CD4-positive, alpha-beta T cell treated with Interleukin-6 at 100 ng/mL for 8 hours (primary cell): ENCODE results near the gene DSCAML1.

Source experiments
- DNase-seq: peaks from one replicate; pipeline ENCODE4 v3.0.0-alpha.2; 2020; ENCODE audit warnings: mixed read lengths, low spot score

The DSCAML1 gene

DNA sequence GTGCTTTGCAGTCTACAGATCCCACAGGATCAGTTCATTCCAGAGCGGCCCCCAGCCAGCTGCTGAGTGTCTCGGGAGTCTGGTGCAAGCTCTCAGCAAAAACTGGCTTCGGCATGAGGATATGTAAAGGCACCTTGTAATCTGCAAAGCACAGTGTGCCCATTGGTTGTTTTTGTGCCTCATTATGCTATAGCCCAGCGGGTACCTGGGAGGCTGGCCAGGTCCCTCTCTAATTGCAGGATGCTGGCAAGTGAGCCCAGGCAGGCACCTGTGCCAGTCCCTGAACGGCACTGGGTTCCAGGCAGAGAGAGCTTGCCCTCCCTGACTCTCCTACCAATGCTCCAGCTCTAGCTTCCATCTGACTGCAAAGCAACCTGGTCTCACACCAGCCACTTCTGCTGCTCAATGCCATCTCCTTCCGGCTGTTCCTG lies 128.7 kb downstream of the DSCAML1 start:
- no peak for DNase-seq

- no peak for DNase-seq
Measured at GRCh38 chr11:117664897-117665296, 132.1 kb downstream of the DSCAML1 start.

- DNase-seq, result no peak
Measured at GRCh38 chr11:117663821-117664220, 133.2 kb downstream of the DSCAML1 start.

DNA sequence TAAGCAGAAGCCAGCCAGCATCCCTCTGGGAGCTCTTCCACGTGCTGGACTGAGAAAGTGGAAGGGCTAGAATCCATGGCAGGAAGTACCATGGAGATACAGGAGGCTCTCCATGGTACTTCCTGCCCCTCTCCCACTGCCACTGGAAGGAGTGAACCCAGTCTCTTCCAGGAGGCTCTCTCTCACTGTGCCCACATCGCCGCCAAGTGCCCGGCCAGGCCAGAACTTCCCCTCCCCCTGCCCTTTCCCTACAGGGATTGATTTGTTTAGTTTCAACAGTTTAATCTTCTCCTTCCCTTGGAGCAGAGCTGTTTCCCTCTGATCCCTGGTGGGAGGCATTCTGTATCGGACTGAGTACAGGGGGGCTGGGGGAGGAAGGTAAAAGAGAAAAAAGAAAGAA lies 133.6 kb downstream of the DSCAML1 start:
- no peak for DNase-seq

GRCh38 chr11:117662671-117663269 lies 134.2 kb downstream of the DSCAML1 start:
- DNase-seq, result no peak

DNA sequence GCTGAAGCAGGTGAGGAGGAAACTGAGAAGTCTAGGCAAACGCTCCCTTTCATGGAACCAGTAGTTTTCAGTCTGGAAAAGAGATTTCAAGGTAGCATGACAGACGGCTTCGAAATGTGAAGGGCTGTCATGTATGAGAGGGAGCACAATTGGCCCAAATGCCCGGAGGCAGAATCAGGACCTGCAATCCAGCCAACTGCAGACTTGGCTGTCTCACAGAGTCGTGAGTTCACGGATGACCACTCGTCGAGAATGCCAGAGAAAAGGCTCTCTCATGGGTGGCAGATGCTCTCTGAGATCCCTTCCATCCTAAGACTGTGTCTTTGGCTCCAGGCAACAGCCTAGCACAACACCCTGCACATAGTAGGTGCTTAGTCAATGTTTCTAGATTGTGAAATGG lies 134.8 kb downstream of the DSCAML1 start:
- DNase-seq, result no peak

DNA sequence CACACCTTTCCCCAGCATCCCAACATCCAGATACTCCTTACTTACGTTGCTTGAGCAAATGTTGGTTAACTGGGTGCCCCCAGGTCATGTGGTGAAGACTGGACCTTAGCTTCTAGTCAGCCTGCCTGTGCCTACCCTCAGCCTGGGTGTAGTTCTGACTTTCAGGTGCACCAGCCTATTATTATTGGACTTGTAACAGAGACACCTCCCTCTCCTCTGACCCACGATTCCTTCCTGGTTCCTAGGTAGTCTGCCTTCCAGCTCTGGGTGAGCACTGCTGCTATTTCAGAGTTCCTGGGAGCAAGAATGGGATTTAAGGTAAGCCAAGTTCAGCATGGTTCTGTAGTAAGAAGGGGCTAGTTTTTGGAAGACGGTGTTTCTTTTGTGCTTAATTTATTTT lies 138.2 kb downstream of the DSCAML1 start:
- DNase-seq, result no peak

- DNase-seq, result no peak
Measured at GRCh38 chr11:117657794-117658193, 139.2 kb downstream of the DSCAML1 start.

- no peak for DNase-seq
Measured at GRCh38 chr11:117654281-117655255, 142.4 kb downstream of the DSCAML1 start.

- DNase-seq, result no peak
Measured at GRCh38 chr11:117652521-117652920, 144.5 kb downstream of the DSCAML1 start.

DNA sequence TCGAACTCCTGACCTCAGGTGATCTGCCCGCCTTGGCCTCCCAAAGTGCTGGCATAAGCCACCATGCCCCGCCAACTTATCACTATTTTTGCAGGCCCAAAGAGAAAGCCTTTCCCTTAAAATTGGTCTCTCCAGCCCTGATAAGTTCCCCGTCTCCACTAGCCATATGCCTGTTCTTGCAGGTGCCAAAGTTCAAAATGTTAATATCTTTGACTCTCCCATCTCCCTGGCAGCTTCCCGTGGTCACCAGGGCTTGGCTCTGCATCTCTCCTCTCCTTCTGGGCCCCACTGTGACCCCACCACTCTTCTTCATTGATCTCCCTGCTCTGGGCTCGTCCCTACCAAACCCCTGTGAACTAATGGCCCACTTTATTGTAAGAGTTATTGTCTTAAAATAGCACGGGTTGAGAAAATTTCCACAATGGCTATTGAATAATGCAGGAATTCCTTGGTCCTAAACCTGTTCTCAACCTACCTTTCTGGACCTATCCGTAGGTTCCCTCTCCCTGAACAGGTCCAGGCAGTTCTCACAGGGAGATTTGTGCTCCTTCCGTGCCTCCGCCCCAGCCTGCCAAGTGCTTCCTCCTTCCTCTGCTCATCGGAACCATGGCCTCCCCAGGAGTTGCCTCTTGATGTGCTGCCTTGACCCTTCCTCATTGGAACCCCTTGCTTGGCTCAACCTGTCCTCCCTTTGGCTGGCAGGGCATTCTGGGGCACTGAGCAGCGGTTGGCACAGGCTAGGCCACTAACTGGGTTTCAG lies 147.5 kb downstream of the DSCAML1 start:
- DNase-seq, result no peak

DNA sequence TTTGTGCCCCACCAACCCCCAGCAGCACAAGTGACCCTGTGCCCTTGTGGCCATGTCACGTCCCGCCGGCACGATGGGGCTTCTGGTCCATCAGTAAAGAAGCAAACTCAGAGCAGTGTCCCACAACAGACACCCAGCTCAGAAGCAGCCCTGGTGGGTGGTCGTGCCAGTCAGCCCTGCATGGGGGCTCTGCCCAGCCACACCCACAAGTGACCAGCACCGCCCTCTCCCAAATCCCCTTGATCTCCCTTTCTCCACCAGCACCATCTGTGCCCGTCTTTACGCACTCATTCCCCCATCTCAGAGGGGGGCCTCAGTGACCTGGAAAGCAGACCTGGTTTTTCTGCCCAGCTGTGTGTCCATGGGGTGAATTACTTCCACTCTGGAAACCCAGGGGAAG lies 149.1 kb downstream of the DSCAML1 start:
- DNase-seq, result no peak

DNA sequence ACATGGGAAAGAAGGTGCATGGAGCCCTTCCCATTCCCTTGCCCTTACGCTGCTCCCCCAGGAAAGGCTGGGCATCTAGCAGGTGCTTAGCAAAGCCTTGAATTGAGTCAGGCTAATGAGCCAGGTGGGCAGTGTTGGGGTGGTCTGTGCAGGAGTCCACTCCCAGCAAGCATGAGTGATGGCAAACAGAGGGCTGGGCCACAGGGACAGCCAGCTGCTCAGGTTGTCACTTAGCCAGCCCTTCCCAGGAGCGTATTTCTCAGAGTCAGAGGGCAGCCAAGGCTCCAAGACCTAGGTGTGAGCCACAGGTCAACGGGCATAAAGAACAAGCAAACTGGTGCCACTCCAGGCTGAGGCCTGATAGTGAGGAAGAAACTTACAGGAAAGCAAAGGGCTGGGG lies 149.8 kb downstream of the DSCAML1 start:
- DNase-seq, result no peak

DNA sequence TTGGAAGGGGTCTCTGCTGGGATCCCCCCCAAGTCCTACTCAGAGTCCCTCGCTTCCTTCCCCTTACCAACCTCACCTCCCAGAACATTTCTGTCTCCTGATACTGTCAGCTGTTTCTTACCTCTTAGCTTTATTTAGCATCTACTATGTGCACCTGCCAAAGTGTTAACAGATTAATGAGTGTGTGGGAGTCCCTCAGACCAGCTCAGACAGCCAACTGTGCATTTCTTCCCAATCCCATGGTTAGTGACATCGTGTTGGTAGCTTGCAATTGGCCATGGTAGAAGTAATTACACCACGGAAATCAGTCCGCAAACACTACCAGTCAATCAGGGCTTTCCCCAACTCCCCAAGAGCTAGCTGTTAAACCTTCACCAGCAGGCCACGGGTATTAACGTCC lies 150.6 kb downstream of the DSCAML1 start:
- DNase-seq, result no peak

DNA sequence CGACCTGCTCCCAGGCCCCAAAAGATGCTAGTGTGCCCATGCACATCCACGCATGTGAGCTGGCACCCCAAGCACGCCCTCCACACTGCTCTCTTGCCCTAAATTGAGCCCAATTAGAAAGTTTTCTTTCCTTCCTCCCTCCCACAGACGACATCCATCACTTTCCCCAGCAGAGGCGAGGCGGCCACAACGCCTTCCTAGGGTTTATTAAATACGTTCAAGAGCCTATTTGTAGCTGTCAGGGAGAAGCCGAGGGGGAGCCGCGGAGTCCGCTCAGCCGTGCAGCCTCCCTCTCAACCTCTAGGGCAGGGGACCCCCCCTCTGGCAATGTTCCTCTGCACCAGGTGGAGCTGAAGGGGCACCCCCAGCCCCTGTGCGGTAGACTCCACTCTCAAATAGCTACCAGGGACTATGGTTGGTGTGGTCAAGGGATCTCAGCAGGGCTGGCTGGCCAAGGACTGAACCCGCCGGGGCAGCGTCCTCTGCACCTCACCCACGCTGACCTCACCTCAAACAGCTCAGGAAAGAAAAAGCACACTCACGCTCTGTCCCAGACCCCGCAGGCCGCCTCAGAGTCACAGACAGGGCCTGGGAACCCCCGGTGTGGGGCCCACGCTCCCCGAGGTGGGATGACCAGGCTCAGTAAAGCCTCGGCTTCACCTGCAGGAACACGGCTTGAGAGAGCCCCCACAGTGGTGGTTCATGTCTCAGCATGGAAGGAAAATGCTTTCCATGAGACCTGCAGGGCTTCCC lies 152.4 kb downstream of the DSCAML1 start:
- no peak for DNase-seq

DNA sequence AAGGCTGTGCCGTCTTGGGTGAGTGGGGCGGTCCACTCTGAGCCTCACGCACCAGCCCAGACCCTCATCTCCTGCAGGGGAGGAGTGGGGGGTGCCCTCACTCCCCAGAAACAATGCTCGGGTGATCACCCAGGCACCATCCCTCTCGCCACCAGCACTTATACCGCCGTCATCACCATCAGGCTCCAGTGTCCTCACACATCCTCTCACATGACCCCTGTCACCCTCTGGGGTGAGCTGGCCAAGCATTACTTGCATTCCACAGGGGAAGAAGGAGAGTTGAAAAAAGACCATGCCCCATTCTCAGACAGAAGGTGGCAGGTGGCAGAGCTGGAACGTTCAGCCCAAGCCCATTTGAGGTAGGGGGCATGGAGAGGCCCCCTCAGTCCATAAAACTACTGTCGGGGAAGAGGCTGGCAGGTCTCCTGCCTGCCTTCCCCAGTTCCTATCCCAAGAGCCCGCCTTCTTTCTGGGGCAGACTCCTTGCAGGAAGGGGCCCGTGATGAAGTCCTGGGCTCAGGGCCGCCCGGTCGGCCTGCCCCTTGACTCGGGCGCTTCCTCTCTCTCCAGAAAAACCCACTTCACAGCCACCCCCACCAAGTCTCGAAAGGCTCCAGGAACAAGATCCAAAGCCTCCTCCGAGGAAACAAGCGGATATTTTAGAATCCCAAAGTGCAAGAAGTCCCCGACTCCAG lies 153.3 kb downstream of the DSCAML1 start:
- DNase-seq, result no peak

DNA sequence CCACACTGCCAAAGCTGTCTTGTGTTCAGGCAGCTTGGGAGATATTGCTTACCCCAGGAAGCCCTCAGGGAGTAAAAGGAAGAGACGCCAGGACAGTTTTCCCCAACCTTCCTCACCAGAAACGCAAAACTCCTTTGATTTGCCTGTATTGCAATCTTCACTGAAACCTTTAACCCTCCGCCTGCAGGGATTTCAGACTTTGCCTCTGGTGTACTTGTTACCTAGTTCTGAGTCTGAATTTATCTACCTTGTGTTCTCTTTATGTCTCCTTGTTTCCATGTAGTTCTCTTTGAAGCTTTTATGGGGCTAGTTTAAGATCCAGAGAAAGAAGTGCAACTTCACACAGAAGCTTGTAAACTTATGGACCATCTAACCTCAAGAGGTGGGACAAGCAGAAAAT lies 154.2 kb downstream of the DSCAML1 start:
- DNase-seq, result no peak

DNA sequence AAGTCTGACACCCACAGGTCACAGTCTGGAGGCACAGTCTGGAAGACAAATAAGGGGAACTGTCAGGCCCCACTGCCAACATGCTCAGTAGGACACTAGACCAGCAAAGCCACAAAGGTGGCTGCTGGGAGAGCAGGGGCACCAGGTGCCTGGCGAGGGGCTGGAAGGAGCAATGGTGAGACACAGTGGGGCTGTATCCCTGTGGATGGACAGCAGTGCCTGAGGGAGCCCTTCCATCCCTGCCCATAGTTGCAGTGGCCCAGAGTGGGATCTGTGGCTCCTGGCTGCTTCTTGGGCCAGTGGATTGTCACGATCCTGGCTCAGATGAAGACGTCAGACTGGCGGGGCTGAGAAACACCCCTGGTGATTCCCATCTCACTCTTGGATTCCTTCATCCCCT lies 154.6 kb downstream of the DSCAML1 start:
- DNase-seq, result no peak

DNA sequence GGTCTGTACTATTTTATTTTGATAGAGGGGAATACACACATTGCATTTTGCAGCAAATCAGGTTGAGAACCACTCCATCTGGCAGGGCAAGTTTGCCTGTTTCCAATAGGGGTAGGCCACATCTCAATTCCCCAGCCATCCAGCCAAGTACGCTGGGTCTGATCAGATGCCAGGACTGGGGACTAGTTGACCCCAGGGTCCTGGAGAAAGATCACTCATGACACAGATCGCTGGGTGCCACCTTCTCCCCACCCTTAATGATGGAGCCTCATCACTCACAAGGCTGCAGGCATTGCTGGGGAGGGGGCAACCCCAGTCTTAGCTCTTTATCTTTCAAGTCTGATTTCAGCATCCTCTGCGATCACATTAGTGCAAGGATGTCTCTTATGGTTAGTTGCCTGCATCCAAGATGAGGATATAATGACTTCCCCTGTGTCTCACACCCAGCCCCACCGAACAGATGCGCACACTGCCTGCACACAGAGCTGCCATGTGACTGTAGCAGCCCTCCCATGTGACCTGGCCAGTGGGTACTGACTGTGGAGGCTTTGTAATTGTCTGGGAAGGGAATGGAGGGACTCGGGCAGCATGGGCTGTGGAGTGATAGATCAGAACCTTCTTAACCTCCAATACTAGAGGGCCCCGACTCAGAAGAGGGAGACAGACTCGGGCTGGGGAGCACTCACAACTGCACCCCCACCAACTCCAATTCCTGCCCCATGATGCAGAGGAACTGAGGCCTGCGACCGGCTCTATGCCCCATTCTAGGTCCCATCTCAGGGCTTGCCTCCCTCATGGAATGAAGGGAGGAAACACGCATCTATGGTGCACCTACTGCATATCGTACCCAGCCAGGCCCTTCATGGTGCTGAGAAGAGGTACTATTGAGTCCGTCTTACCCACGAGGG lies 155.8 kb downstream of the DSCAML1 start:
- DNase-seq, result no peak

- DNase-seq, result no peak
Measured at GRCh38 chr11:117640041-117640440, 157.0 kb downstream of the DSCAML1 start.
